ENCODE results near the gene PP2D1. TPM values are rescaled to one million over a fixed set of nuclear protein-coding genes. Genes with fewer than 3 reads are reported as not detected.

Gene PP2D1
- total and polyA plus RNA-seq, 9 of the 15 experiments (the other 6 are each of a cell fraction or from before 2014, with no cell fraction given): 0.07 to 0.10 TPM; not detected in 7

DNA sequence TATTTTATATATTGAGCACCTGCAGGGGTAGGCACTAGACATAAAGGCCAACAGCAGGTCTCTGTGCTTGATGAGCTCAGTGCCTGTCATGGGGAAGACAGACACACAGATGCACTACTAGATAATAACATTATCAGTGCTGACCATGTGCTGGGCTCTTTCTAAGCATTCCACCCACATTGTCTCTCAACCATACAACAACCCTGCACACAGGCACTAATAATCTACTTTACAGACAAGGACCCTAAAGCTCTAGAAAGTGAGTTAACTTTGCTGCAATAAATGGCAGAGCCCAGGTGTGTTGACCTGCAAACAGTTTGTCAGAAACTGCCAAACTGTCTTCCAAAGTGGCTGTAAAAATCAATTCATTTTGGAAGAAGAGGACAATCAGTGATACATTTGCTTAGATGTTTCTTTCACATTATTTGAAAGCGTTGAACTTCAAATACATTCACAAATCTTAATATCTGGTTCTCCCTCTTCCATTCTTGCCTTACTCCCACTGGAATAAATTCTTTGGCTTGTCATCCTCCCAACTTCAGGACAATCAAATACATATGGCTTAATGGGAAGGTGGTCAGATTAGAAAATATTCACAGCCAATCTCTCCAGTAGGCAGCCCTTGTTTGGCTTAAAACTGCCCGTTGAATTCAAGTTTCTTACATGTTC, 11.0 kb upstream of the PP2D1 start (continued):
- TF ChIP-seq POLR2AphosphoS5 (IDR thresholded peaks at IDR 0.05; ENCODE audit: control insufficient read depth, insufficient read depth, low read depth, low read length): peak; percentile 98
- TF ChIP-seq RNF2 (IDR thresholded peaks at IDR 0.05): peak; percentile 95
- TF ChIP-seq FOXJ2 (tag; IDR thresholded peaks at IDR 0.05): 0 out of 2 replicates have a peak, but pooled peaks have one; percentile 45
- TF ChIP-seq, protein P1, sequence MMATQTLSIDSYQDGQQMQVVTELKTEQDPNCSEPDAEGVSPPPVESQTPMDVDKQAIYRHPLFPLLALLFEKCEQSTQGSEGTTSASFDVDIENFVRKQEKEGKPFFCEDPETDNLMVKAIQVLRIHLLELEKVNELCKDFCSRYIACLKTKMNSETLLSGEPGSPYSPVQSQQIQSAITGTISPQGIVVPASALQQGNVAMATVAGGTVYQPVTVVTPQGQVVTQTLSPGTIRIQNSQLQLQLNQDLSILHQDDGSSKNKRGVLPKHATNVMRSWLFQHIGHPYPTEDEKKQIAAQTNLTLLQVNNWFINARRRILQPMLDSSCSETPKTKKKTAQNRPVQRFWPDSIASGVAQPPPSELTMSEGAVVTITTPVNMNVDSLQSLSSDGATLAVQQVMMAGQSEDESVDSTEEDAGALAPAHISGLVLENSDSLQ (IDR thresholded peaks at IDR 0.05): peak; percentile 96
- peak; percentile 61 for TF ChIP-seq CXXC5 (CRISPR knock-in tag; IDR thresholded peaks at IDR 0.05)
- no peak for TF ChIP-seq IRF2 (CRISPR knock-in tag; IDR thresholded peaks at IDR 0.05)
- peak; percentile 99 for TF ChIP-seq SMARCE1 (IDR thresholded peaks at IDR 0.05)
- no peak for TF ChIP-seq SIN3A (IDR thresholded peaks at IDR 0.05; ENCODE audit: borderline replicate concordance in 2 of 2, control insufficient read depth in 1 of 2, low read depth in 2 of 2, low read length in 2 of 2)
- peak; percentile 99 for TF ChIP-seq TEAD4 (IDR thresholded peaks at IDR 0.05; ENCODE audit: low read length)
- TF ChIP-seq TEAD4 (CRISPR knock-in tag; IDR thresholded peaks at IDR 0.05; ENCODE audit: borderline replicate concordance): no peak
- TF ChIP-seq MAFK (IDR thresholded peaks at IDR 0.05; ENCODE audit: low read length): peak; percentile 34; the same call in 1 of the 2 replicates
- TF ChIP-seq EGR1 (conservative IDR thresholded peaks at IDR 0.05): peak; percentile 92
- no peak for TF ChIP-seq ZNF311 (CRISPR knock-in tag; IDR thresholded peaks at IDR 0.05)
- TF ChIP-seq, protein P2, sequence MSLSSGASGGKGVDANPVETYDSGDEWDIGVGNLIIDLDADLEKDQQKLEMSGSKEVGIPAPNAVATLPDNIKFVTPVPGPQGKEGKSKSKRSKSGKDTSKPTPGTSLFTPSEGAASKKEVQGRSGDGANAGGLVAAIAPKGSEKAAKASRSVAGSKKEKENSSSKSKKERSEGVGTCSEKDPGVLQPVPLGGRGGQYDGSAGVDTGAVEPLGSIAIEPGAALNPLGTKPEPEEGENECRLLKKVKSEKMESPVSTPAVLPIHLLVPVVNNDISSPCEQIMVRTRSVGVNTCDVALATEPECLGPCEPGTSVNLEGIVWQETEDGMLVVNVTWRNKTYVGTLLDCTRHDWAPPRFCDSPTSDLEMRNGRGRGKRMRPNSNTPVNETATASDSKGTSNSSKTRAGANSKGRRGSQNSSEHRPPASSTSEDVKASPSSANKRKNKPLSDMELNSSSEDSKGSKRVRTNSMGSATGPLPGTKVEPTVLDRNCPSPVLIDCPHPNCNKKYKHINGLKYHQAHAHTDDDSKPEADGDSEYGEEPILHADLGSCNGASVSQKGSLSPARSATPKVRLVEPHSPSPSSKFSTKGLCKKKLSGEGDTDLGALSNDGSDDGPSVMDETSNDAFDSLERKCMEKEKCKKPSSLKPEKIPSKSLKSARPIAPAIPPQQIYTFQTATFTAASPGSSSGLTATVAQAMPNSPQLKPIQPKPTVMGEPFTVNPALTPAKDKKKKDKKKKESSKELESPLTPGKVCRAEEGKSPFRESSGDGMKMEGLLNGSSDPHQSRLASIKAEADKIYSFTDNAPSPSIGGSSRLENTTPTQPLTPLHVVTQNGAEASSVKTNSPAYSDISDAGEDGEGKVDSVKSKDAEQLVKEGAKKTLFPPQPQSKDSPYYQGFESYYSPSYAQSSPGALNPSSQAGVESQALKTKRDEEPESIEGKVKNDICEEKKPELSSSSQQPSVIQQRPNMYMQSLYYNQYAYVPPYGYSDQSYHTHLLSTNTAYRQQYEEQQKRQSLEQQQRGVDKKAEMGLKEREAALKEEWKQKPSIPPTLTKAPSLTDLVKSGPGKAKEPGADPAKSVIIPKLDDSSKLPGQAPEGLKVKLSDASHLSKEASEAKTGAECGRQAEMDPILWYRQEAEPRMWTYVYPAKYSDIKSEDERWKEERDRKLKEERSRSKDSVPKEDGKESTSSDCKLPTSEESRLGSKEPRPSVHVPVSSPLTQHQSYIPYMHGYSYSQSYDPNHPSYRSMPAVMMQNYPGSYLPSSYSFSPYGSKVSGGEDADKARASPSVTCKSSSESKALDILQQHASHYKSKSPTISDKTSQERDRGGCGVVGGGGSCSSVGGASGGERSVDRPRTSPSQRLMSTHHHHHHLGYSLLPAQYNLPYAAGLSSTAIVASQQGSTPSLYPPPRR (CRISPR knock-in tag; IDR thresholded peaks at IDR 0.05; ENCODE audit: borderline replicate concordance): 0 out of 2 replicates have a peak, but pooled peaks have one; percentile 64
- TF ChIP-seq RUNX1 (IDR thresholded peaks at IDR 0.05; ENCODE audit: low read depth): 0 out of 2 replicates have a peak, but pooled peaks have one; percentile 75
- TF ChIP-seq, protein P3, sequence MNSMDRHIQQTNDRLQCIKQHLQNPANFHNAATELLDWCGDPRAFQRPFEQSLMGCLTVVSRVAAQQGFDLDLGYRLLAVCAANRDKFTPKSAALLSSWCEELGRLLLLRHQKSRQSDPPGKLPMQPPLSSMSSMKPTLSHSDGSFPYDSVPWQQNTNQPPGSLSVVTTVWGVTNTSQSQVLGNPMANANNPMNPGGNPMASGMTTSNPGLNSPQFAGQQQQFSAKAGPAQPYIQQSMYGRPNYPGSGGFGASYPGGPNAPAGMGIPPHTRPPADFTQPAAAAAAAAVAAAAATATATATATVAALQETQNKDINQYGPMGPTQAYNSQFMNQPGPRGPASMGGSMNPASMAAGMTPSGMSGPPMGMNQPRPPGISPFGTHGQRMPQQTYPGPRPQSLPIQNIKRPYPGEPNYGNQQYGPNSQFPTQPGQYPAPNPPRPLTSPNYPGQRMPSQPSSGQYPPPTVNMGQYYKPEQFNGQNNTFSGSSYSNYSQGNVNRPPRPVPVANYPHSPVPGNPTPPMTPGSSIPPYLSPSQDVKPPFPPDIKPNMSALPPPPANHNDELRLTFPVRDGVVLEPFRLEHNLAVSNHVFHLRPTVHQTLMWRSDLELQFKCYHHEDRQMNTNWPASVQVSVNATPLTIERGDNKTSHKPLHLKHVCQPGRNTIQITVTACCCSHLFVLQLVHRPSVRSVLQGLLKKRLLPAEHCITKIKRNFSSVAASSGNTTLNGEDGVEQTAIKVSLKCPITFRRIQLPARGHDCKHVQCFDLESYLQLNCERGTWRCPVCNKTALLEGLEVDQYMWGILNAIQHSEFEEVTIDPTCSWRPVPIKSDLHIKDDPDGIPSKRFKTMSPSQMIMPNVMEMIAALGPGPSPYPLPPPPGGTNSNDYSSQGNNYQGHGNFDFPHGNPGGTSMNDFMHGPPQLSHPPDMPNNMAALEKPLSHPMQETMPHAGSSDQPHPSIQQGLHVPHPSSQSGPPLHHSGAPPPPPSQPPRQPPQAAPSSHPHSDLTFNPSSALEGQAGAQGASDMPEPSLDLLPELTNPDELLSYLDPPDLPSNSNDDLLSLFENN (IDR thresholded peaks at IDR 0.05; ENCODE audit: low read depth in 2 of 2, low read length in 2 of 2): peak in 1 of 2 experiments; percentile 98; a peak in 2 of 4 replicates
- TF ChIP-seq ZKSCAN1 (IDR thresholded peaks at IDR 0.05; ENCODE audit: low read depth, low read length): peak; percentile 38; the same call in 1 of the 2 replicates
- TF ChIP-seq HLTF (IDR thresholded peaks at IDR 0.05): 0 out of 2 replicates have a peak, but pooled peaks have one; percentile 29
- TF ChIP-seq CREM (IDR thresholded peaks at IDR 0.05; ENCODE audit: low read depth): peak; percentile 90
- peak; percentile 99 for TF ChIP-seq PML (IDR thresholded peaks at IDR 0.05; ENCODE audit: low read length)

Measured in K562 (cell line).